NB4 (cell line): Measurements from ENCODE around the gene AMFR.

Experiments
- DNase-seq: peaks from one replicate; pipeline ENCODE4 v3.0.0; 2010; ENCODE audit warnings: low read depth
- H3K4me3 ChIP-seq: one replicate; pipeline ENCODE4 v1.5.1; 2011; ENCODE audit warnings: mild to moderate bottlenecking, low read depth, low read length, moderate library complexity
- MYC ChIP-seq: IDR thresholded peaks from 2 replicates; pipeline ENCODE4 v1.6.1; 2011; ENCODE audit warnings: low read depth, low read length
- POLR2A ChIP-seq: IDR thresholded peaks from 2 replicates; pipeline ENCODE4 v1.6.1; 2011; ENCODE audit warnings: mild to moderate bottlenecking; ENCODE audit not compliant: insufficient read length; ENCODE audit errors: extremely low read depth
- TF ChIP-seq, protein P1 (sequence below): IDR thresholded peaks from 2 replicates; pipeline ENCODE4 v1.6.1; 2011; ENCODE audit warnings: low read depth, low read length
- TF ChIP-seq, protein P2 (sequence below): IDR thresholded peaks from one replicate; pipeline ENCODE4 v1.5.1; 2012; ENCODE audit warnings: low read depth, low read length

Gene AMFR

GRCh38 chr16:56357765-56358322 lies 67.5 kb downstream of the AMFR start:
- H3K4me3 ChIP-seq: no peak overlapping the region
- peak; percentile 63 for DNase-seq
- TF ChIP-seq, protein P1, sequence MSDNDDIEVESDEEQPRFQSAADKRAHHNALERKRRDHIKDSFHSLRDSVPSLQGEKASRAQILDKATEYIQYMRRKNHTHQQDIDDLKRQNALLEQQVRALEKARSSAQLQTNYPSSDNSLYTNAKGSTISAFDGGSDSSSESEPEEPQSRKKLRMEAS: no peak
- TF ChIP-seq, protein P2, sequence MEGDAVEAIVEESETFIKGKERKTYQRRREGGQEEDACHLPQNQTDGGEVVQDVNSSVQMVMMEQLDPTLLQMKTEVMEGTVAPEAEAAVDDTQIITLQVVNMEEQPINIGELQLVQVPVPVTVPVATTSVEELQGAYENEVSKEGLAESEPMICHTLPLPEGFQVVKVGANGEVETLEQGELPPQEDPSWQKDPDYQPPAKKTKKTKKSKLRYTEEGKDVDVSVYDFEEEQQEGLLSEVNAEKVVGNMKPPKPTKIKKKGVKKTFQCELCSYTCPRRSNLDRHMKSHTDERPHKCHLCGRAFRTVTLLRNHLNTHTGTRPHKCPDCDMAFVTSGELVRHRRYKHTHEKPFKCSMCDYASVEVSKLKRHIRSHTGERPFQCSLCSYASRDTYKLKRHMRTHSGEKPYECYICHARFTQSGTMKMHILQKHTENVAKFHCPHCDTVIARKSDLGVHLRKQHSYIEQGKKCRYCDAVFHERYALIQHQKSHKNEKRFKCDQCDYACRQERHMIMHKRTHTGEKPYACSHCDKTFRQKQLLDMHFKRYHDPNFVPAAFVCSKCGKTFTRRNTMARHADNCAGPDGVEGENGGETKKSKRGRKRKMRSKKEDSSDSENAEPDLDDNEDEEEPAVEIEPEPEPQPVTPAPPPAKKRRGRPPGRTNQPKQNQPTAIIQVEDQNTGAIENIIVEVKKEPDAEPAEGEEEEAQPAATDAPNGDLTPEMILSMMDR: peak; percentile 12
- TF ChIP-seq MYC (no peak), POLR2A (no peak)

- no peak for DNase-seq
- no peak for TF ChIP-seq POLR2A
- TF ChIP-seq MYC: no peak
- TF ChIP-seq, protein P2: no peak
- TF ChIP-seq, protein P1: no peak
- no peak overlapping the region for H3K4me3 ChIP-seq
Observed at GRCh38 chr16:56357241-56357764, 68.0 kb downstream of the AMFR start.

DNA sequence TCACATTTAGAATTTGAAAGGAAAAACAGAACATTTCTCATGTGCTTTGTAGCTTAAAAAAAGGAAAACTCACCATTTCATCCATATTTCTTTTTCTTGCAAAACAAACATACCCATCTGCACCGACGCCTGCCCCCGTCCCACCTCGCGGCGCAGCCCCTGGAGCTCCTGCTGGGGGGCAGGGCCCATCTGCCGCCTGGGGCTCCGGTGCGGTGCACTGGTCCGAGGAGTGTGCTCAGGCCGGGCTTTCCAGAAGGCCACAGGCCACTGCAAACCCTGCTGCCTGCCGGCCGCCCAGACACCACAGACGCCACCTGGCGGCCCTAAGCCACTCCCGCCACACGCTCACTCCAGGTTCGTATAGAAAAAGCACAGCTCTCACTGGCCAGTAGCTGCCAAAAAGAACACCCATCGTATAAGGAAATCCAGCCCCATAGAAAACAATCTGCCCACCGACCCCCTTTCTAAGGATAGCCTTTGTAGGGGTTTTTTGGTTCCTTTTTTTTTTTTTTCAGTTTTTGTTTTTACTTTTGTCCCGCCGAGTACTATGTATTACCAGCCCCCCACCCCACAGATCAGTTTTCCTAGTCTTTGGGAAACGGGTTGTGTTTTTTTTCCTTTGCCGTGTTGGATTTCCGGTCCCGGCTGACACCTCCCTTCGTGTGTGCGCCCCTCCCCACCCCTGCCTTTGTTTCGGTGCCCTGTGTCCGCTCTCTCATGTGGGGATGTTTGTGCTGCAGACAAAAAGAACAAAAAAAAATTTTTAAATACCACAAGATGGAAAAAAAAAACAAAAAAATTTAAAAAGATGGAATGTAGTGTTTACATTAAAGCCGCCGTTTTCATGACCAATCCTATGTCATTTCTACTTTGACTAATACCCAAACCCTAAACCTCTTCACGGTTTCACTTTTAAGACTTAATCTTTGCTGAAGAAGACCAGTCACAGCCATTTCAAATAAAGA lies 68.8 kb downstream of the AMFR start:
- peak; percentile 83 for DNase-seq
- H3K4me3 ChIP-seq: no peak overlapping the region
- TF ChIP-seq, protein P2: peak; percentile 93
- TF ChIP-seq POLR2A (no peak), MYC (peak; percentile 22; the same call in 1 of the 2 replicates)
- TF ChIP-seq, protein P1: 0 out of 2 replicates have a peak, but pooled peaks have one; percentile 9

- no peak overlapping the region for H3K4me3 ChIP-seq
- no peak for TF ChIP-seq POLR2A
- TF ChIP-seq, protein P1: no peak
- no peak for TF ChIP-seq MYC
- TF ChIP-seq, protein P2: no peak
- DNase-seq: no peak
Observed at GRCh38 chr16:56355786-56356275, 69.5 kb downstream of the AMFR start.

DNA sequence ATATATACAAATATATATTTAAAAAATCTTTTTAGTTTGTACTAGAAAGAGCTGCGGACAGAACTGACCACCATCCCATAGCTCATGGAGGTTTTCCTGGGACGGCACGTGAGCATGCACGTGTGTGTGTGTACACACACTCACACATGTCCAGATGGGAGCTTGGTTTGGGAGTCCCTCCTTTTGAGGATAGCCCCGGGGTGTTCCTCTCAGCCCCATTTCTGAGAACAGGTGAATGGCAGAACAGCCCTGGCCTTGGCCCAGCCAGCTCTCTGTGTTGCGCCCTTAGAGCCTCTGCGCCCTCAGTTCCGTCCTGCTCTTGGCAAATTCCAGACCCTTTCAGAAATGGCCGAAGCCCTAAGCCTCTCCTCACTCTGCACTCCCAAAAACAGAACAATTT lies 70.1 kb downstream of the AMFR start:
- no peak overlapping the region for H3K4me3 ChIP-seq
- TF ChIP-seq POLR2A: no peak
- TF ChIP-seq, protein P1: no peak
- TF ChIP-seq MYC: no peak
- TF ChIP-seq, protein P2: no peak
- no peak for DNase-seq
